ENCODE measurements around the gene CHRNB4.

- TF ChIP-seq POLR2AphosphoS5 (IDR thresholded peaks at IDR 0.05; ENCODE audit: low read depth, low read length) (no peak), REST (IDR thresholded peaks at IDR 0.05; ENCODE audit: insufficient read depth in 1 of 2, low read depth in 2 of 2, low read length in 2 of 2) (no peak)
Measured at GRCh38 chr15:78679089-78679511, 38.1 kb upstream of the CHRNB4 start.

Measured in PFSK-1 (cell line).